GM18867 (cell line): ENCODE data around the gene RAB30.
"Not testable (repeated sequence)": the region's sequence is repeated elsewhere in the genome, so short reads cannot be mapped to it uniquely, and the experiment has no call there.

Source experiments
- ATAC-seq: cut with Tn5 transposase; IDR thresholded peaks from one replicate; pipeline ENCODE4 v1.9.1; 2021; ENCODE audit warnings: mild to moderate bottlenecking, moderate library complexity; ENCODE audit not compliant: unreplicated experiment

The RAB30 gene

DNA sequence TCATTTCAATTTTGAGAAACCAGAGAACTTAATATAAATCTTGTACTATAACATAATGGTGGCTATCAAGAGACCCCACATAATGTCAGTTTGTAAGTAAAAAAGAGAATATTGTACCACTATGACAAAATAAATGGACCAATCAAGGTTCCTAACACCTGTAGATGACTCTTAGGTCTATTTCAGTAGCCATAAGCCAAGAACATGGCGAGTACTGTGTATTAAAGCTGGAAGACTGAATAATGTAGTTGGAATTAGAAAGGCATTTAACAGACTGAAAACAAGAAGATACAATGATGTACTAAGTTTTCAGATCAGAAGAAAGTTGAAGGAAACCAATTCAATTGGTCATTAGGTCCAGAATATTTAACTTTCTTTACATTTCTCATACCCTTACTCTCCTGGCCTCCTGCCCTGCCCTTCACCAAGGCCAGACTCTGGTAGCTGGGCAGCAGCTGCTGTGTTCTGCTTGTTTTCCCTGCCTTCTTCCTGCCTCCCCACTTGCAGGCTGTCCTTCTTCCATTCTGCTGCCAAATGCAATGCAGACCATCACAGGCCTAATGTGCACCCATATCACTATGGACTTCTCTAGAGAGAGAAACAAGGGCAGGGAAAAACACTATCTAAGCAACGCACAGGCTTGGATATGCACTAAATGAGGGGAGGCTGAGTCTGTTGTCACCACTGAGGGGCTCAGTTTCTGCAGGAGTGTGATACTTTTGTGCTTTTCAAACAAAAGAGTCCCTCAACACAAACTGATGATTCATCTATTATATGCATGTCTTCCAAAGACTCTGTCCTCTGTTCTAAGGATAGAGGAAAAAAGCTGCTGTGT is 60.1 kb downstream of the RAB30 start:
- no peak for ATAC-seq

- ATAC-seq, result no peak
These were observed 61.7 kb downstream of the RAB30 start for GRCh38 chr11:83009999-83010398.

GRCh38 chr11:83009136-83009535 is 62.6 kb downstream of the RAB30 start:
- ATAC-seq, result not testable (repeated sequence)

GRCh38 chr11:83008581-83008923 is 63.1 kb downstream of the RAB30 start:
- no peak for ATAC-seq

- no peak for ATAC-seq
These were observed 63.7 kb downstream of the RAB30 start for GRCh38 chr11:83007909-83008580.

- ATAC-seq, result no peak
These were observed 64.2 kb downstream of the RAB30 start for GRCh38 chr11:83007477-83007876.

GRCh38 chr11:83006877-83007330 is 64.8 kb downstream of the RAB30 start:
- ATAC-seq, result peak; percentile 77

GRCh38 chr11:83004746-83005556 is 66.7 kb downstream of the RAB30 start:
- no peak for ATAC-seq

- no peak for ATAC-seq
These were observed 69.2 kb downstream of the RAB30 start for GRCh38 chr11:83002522-83002921.

DNA sequence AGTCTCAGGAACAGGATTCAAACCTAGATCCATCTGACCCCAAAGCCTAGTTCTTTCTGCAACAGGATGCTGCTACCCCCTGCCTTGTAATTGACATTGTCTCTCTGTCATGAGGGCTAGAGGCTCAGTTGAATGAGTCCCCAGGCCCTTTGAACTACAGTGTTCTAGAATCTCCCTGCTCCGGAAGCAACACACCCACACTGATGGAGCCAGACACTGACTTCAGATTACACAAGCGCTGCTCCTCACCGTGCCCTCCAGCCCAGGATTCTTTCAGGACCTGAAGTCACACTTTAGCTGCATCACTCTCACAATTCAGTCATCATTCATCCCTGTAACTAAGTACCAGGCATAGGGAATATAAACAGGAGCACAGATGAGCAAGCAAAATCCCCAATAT is 69.6 kb downstream of the RAB30 start:
- ATAC-seq, result no peak

GRCh38 chr11:83000381-83000780 is 71.3 kb downstream of the RAB30 start:
- ATAC-seq, result no peak

- ATAC-seq, result no peak
These were observed 72.5 kb downstream of the RAB30 start for GRCh38 chr11:82999232-82999631.

DNA sequence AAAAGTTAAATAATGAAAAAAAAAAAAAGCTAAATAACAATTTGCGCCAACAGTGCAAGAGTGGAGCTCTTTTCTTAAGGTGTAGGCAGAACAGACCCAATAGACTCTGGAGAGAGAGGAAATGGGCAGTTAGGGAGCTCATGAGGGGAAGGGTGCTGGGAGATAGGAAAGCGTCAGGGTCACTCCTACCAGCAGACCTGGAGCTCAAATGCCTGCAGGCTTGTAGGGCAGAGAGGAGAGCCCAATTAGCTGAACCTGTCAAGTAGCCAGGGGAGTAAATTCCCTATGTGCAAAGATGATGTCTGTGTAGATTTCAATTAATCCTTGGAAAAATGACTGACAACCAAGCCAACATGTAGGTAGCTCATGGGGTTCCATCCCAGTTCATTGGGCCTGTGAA is 73.0 kb downstream of the RAB30 start:
- ATAC-seq, result no peak

- peak; percentile 96 for ATAC-seq
These were observed 74.6 kb downstream of the RAB30 start for GRCh38 chr11:82996966-82997606.

DNA sequence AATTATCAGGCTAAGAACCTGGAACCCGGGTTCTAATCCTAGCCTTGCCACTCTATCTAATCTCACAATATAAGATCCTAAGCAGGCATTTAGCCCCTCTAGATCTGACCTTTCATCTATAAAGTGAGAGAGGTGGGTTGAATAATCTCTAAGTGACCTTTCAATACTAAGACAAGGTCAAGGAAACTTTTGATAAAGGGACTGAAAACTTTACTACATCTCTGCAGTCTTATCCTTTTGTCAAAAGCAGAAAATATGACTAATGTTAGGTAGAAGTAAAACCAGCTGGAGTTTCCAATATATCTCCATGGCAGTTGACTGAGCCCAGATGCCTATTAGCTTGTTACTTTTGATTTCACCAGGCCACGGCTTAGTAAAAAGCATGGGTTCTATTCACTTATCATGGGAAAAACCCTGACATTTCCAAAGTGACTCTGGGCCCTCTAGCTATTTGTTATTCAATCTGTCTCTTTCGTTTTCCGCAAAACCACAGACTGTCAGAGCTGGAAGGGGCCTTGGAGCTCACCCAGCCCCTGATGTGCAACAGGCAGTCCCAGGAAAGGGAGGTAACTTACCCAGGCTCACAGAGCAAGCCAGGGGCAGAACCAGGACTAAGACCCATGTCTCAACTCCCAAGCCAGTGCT is 75.8 kb downstream of the RAB30 start:
- peak; percentile 30 for ATAC-seq

GRCh38 chr11:82995235-82995634 is 76.5 kb downstream of the RAB30 start:
- no peak for ATAC-seq

GRCh38 chr11:82994604-82995230 is 77.0 kb downstream of the RAB30 start:
- no peak for ATAC-seq

- no peak for ATAC-seq
These were observed 79.5 kb downstream of the RAB30 start for GRCh38 chr11:82992223-82992622.

DNA sequence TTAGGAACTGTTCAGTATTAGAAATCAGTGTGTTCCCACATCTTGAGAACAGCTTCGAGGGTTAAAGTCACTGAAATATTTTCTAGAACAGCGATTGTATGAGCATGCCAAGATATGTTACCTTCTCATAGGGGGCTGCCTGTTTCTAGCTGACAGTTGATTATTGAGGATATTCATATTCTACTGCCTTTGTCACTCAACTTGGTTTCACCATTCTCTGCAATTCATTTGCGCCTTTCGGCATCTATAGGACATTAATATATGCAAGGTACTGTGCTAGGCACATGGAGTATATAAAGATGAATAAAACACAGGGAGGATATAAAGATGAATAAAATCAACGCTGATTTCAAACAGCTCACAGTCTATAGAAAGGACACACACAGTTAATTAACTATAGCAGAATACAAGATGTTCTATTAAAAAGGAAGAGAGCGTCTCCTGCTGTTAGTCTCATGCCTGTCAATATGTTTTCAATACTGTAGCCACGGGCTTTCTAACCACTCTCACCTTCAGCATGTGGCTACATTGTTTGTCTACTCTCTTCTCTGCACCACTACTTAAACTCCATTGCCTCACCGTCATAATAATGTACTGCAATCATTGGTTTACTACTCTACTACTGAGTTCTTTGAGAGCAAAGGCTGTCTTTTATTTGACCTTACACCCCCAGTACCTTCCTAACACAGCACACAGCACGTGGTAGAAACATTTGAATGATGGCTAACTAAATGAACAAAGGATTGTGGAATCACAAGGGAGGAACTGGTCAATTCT is 81.9 kb downstream of the RAB30 start:
- ATAC-seq, result no peak
